ENCODE data around the gene CMTM8.
A peak's percentile ranks its signal among the peaks of the same experiment; 100 is the strongest.

CMTM8 gene

DNA sequence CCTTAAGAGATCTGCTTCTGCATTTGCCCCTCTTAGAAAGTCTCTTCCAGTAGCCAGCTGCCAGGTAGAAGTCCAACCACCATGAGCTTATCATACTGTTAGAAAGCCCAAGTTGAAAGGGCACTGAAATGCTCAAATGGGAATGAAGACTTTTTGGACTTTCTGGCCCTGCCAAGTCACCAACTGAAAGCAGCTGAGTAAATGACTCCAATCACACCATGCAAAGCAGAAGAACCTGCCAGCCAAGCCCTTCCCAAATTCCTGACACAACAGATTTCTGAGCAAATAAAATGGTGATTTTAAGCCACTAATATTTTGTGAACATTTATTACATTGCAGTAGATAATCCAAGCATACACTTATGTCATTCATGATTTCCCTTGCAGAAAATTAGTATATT is 2.1 kb upstream of the CMTM8 start:
- Histone ChIP-seq H3K4me3 (ENCODE audit: low read depth, low read length) (no peak overlapping the region), H3K9ac (ENCODE audit: low read depth, low read length) (no peak overlapping the region), H3K27me3 (ENCODE audit: control insufficient read depth, insufficient read depth, low read length) (peaks cover 31% of the 10 kb centered on the region), H3K9me3 (ENCODE audit: control insufficient read depth, insufficient read depth, low read length) (no peaks in the 10 kb centered on the region), H3K36me3 (ENCODE audit: control insufficient read depth, insufficient read depth, low read length) (no peaks in the 10 kb centered on the region), H3K4me1 (ENCODE audit: control insufficient read depth, insufficient read depth, low read length) (peaks cover 5% of the 10 kb centered on the region)

DNA sequence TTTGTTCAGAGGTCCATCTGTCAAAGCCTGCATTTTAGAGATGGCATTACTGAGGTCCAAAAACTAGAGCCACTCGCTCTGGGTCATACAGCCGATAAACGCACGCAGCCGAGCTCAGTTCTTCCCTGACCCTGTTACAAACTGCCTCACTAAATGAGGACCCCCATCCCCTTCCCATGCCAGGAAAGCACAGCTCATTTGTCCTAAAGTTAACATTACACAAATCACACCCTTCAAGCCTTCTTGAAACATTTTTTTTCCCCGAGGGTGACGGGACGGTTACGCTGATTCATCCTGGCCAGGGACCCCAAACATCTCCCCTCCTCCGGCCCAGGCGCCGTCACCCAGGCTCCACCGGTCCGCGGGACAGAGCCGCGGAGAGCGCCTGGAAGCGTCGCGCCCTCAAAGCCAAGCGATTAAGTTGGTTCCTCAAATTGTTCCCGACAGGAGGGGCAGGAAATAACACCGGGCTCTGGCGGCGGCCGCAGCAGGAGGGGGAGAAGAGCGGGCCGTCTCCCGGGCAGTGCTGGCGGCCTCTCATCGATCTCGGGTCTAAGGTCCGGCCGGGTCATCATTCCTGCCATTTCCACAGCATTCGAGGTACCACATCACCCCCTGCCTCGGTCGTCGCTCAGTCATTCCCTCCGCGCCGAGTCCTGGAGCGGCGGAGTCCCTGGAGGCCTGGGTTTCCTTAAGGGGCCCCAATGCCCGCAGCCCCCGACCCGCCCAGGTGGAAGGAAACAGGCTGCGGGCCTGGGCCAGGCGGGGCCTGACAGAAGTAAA is 619 bp upstream of the CMTM8 start:
- Histone ChIP-seq H3K9ac (ENCODE audit: low read depth, low read length) (no peak overlapping the region), H3K4me1 (ENCODE audit: control insufficient read depth, insufficient read depth, low read length) (peaks cover 5% of the 10 kb centered on the region), H3K4me3 (ENCODE audit: low read depth, low read length) (peak overlapping the region; percentile 70), H3K9me3 (ENCODE audit: control insufficient read depth, insufficient read depth, low read length) (no peaks in the 10 kb centered on the region), H3K36me3 (ENCODE audit: control insufficient read depth, insufficient read depth, low read length) (no peaks in the 10 kb centered on the region), H3K27me3 (ENCODE audit: control insufficient read depth, insufficient read depth, low read length) (peaks cover 31% of the 10 kb centered on the region)

- Histone ChIP-seq H3K9ac (ENCODE audit: low read depth, low read length) (peak overlapping the region; percentile 62), H3K4me1 (ENCODE audit: control insufficient read depth, insufficient read depth, low read length) (peaks cover 5% of the 10 kb centered on the region), H3K36me3 (ENCODE audit: control insufficient read depth, insufficient read depth, low read length) (no peaks in the 10 kb centered on the region), H3K27me3 (ENCODE audit: control insufficient read depth, insufficient read depth, low read length) (peaks cover 31% of the 10 kb centered on the region), H3K4me3 (ENCODE audit: low read depth, low read length) (peak overlapping the region; percentile 76), H3K9me3 (ENCODE audit: control insufficient read depth, insufficient read depth, low read length) (no peaks in the 10 kb centered on the region)
Measured at GRCh38 chr3:32239307-32240158, 1.1 kb downstream of the CMTM8 start.

DNA sequence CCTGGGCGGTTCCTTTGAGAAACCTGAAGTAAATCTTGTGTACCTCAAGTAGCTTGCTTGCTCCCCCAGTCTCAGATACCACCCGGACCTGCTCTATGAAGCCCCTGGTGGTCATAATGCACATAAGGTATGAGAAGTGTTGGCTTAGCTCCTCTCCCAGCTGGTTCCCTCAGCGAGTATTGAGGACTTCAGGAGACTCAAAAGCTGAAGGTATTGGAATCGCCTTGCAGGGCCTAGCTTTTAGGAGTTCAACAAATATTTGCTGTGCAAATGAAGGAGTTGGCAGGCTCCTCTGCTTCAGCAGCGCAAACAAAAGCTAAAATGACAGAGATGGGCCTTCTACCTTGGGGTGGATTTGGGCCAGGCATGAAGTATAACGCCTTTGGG is 1.7 kb downstream of the CMTM8 start:
- peaks cover 6% of the 10 kb centered on the region for H3K4me1 ChIP-seq (ENCODE audit: control insufficient read depth, insufficient read depth, low read length)
- H3K9me3 ChIP-seq (ENCODE audit: control insufficient read depth, insufficient read depth, low read length): no peaks in the 10 kb centered on the region
- H3K4me3 ChIP-seq (ENCODE audit: low read depth, low read length): peak overlapping the region; percentile 76
- H3K27me3 ChIP-seq (ENCODE audit: control insufficient read depth, insufficient read depth, low read length): peaks cover 31% of the 10 kb centered on the region
- H3K36me3 ChIP-seq (ENCODE audit: control insufficient read depth, insufficient read depth, low read length): no peaks in the 10 kb centered on the region
- H3K9ac ChIP-seq (ENCODE audit: low read depth, low read length): no peak overlapping the region

DNA sequence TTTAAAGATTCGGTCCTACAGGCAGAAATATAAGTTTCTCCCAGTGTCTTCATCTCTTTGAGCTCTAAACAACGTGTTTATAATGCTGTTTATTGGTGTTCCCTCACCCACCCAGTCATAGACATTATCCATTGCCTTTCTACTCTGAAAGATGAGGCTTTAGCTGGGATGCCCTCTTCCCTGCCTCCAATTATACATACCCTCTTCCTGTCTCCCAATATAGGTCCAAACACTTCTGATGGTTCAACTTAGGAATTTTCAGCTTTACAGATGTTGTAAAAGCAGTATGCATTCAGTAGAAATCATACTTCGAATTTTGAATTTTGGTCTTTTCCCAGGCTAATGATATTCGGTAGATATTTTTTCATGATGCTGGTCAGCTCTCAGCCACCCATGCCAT is 2.6 kb downstream of the CMTM8 start:
- Histone ChIP-seq H3K4me3 (ENCODE audit: low read depth, low read length) (no peak overlapping the region), H3K9ac (ENCODE audit: low read depth, low read length) (no peak overlapping the region), H3K9me3 (ENCODE audit: control insufficient read depth, insufficient read depth, low read length) (no peaks in the 10 kb centered on the region), H3K27me3 (ENCODE audit: control insufficient read depth, insufficient read depth, low read length) (peaks cover 30% of the 10 kb centered on the region), H3K36me3 (ENCODE audit: control insufficient read depth, insufficient read depth, low read length) (no peaks in the 10 kb centered on the region), H3K4me1 (ENCODE audit: control insufficient read depth, insufficient read depth, low read length) (peaks cover 7% of the 10 kb centered on the region)

- no peaks in the 10 kb centered on the region for H3K36me3 ChIP-seq (ENCODE audit: control insufficient read depth, insufficient read depth, low read length)
- no peak overlapping the region for H3K4me3 ChIP-seq (ENCODE audit: low read depth, low read length)
- H3K27me3 ChIP-seq (ENCODE audit: control insufficient read depth, insufficient read depth, low read length): peaks cover 13% of the 10 kb centered on the region
- H3K9me3 ChIP-seq (ENCODE audit: control insufficient read depth, insufficient read depth, low read length): no peaks in the 10 kb centered on the region
- H3K9ac ChIP-seq (ENCODE audit: low read depth, low read length): no peak overlapping the region
- peaks cover 7% of the 10 kb centered on the region for H3K4me1 ChIP-seq (ENCODE audit: control insufficient read depth, insufficient read depth, low read length)
Measured at GRCh38 chr3:32243519-32243918, 5.0 kb downstream of the CMTM8 start.

DNA sequence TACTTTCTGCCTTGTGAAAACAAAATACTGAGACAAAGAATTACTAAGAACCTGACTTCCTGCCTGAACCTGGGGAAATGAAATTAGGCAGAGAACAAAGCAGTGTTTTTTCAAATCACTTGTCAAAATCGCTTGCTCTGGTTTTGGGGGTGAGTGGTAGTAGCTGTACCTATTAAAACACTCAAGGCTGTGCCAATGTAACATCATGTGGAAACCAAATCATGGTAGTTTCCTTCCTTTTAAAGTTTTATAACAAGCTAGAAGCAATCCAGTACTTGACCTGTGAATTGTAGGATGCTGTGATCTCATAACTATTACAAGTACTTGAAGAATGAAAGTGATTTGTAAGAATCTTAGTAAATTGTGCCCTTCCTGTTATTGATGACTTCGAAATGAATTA is 6.7 kb downstream of the CMTM8 start:
- Histone ChIP-seq H3K4me1 (ENCODE audit: control insufficient read depth, insufficient read depth, low read length) (peaks cover 3% of the 10 kb centered on the region), H3K9ac (ENCODE audit: low read depth, low read length) (no peak overlapping the region), H3K9me3 (ENCODE audit: control insufficient read depth, insufficient read depth, low read length) (no peaks in the 10 kb centered on the region), H3K4me3 (ENCODE audit: low read depth, low read length) (no peak overlapping the region), H3K27me3 (ENCODE audit: control insufficient read depth, insufficient read depth, low read length) (peaks cover 2% of the 10 kb centered on the region), H3K36me3 (ENCODE audit: control insufficient read depth, insufficient read depth, low read length) (no peaks in the 10 kb centered on the region)

DNA sequence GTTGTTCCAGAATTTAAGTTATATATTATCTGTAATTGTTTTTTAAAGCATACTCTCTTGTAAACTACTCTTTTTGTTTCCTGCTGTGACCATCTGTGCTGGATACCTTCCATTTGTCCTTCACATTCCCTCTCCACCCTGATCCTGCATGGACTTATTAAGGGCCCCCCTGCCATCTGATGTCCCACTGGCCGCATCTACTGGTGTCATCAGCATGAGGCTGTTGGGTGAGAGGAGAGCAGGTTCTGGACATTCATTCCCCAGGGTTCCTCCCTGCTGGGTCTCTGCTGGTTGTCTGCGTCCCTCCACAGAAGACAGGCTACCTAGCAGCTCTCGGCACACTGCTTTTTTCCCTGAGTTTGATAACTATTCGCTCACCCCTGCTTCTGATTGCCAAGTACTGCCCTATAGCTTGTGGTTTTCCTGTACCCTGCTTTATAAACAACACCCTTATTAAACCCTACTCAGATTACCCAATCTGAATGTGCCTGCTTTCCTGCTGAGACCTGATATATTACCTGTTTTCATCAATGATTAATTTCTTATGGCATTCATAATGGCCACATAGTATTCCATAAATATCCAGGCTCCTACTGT is 7.7 kb downstream of the CMTM8 start:
- Histone ChIP-seq H3K9ac (ENCODE audit: low read depth, low read length) (no peak overlapping the region), H3K36me3 (ENCODE audit: control insufficient read depth, insufficient read depth, low read length) (no peaks in the 10 kb centered on the region), H3K9me3 (ENCODE audit: control insufficient read depth, insufficient read depth, low read length) (no peaks in the 10 kb centered on the region), H3K27me3 (ENCODE audit: control insufficient read depth, insufficient read depth, low read length) (no peaks in the 10 kb centered on the region), H3K4me1 (ENCODE audit: control insufficient read depth, insufficient read depth, low read length) (peaks cover 3% of the 10 kb centered on the region), H3K4me3 (ENCODE audit: low read depth, low read length) (no peak overlapping the region)

DNA sequence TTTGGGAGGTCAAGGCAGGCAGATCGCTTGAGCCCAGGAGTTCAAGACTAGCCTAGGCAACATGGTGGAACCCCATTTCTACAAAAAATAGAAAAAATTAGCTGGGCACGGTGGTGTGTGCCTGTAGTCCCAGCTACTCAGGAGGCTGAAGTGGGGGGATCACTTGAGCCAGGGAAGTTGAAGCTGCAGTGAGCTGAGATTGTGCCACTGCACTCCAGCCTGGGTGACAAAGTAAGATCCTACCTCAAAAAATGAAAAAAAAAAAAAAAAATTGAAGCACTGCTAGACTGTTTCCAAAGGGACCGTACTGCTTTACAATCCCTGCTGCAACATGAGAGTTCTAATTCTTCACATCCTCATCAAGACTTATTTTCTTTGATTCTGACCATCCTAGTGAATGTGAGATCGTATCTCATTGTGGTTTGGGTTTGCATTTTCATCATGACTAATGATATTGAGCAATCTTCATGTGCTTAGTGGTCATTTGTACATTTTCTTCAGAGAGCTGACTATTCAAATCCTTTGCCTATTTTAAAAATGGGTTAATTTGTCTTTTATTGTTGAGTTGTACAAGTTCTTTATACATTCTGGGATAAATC is 10.8 kb downstream of the CMTM8 start:
- peaks cover 3% of the 10 kb centered on the region for H3K4me1 ChIP-seq (ENCODE audit: control insufficient read depth, insufficient read depth, low read length)

DNA sequence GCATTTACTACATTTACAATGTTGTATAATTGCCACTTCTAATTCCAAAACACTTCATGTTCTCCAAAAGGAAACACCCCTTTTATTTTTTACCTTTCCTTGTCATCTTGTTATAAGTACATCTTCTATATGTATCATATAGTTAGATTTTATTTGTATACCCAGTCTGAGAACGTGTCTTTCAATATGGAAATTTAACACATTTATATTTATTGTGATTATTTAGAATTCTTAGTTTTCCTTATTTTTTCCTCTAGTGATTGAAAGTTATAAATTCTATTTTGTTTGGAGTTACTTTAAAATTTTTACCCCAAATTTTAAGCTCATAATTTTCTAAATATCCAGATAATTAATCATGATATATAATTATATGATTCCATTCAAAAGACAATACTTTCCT is 15.8 kb downstream of the CMTM8 start:
- Histone ChIP-seq H3K9ac (ENCODE audit: low read depth, low read length) (no peak overlapping the region), H3K4me3 (ENCODE audit: low read depth, low read length) (no peak overlapping the region), H3K4me1 (ENCODE audit: control insufficient read depth, insufficient read depth, low read length) (no peaks in the 10 kb centered on the region), H3K27me3 (ENCODE audit: control insufficient read depth, insufficient read depth, low read length) (no peaks in the 10 kb centered on the region), H3K36me3 (ENCODE audit: control insufficient read depth, insufficient read depth, low read length) (no peaks in the 10 kb centered on the region), H3K9me3 (ENCODE audit: control insufficient read depth, insufficient read depth, low read length) (no peaks in the 10 kb centered on the region)

More for the DNA sequence above, 10.8 kb downstream of the CMTM8 start:
- Histone ChIP-seq H3K4me3 (ENCODE audit: low read depth, low read length) (no peak overlapping the region), H3K9ac (ENCODE audit: low read depth, low read length) (no peak overlapping the region), H3K27me3 (ENCODE audit: control insufficient read depth, insufficient read depth, low read length) (no peaks in the 10 kb centered on the region), H3K36me3 (ENCODE audit: control insufficient read depth, insufficient read depth, low read length) (no peaks in the 10 kb centered on the region), H3K9me3 (ENCODE audit: control insufficient read depth, insufficient read depth, low read length) (no peaks in the 10 kb centered on the region)

DNA sequence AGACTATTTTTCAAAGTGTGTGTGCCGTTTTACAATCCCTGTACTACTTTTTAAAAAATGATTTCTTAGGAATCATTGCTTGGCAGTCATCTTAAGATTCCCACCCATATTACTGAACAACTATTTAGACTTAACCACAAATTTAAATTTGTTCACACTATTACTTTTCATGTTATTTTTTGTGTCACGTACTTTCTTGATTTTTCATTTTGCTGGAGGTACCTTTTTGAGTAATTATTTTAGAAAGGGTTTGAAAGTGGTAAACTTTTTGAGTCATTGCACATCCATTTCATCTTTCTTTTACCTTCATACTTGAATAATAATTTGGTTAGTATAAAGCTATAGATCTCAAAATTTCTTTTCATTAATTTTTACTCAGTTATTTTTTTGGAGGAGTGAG is 16.9 kb downstream of the CMTM8 start:
- no peaks in the 10 kb centered on the region for H3K36me3 ChIP-seq (ENCODE audit: control insufficient read depth, insufficient read depth, low read length)
- H3K4me1 ChIP-seq (ENCODE audit: control insufficient read depth, insufficient read depth, low read length): no peaks in the 10 kb centered on the region
- H3K9ac ChIP-seq (ENCODE audit: low read depth, low read length): no peak overlapping the region
- no peaks in the 10 kb centered on the region for H3K27me3 ChIP-seq (ENCODE audit: control insufficient read depth, insufficient read depth, low read length)
- no peak overlapping the region for H3K4me3 ChIP-seq (ENCODE audit: low read depth, low read length)
- no peaks in the 10 kb centered on the region for H3K9me3 ChIP-seq (ENCODE audit: control insufficient read depth, insufficient read depth, low read length)
